Right forelimb (tissue), 1 donor: ENCODE data around the gene SH3BP4.
A peak's percentile ranks its signal among the peaks of the same experiment; 100 is the strongest.

Experiments used
- DNase-seq: peaks from one replicate; pipeline ENCODE4 v3.0.0-alpha.2; 2018

SH3BP4 gene

GRCh38 chr2:235063471-235063961 is 111.7 kb downstream of the SH3BP4 start:
- no peak for DNase-seq

GRCh38 chr2:235064976-235065375 is 113.2 kb downstream of the SH3BP4 start:
- DNase-seq, result no peak

- DNase-seq, result no peak
These were observed 114.7 kb downstream of the SH3BP4 start for GRCh38 chr2:235066490-235066889.

- no peak for DNase-seq
These were observed 115.1 kb downstream of the SH3BP4 start for GRCh38 chr2:235066895-235067294.

GRCh38 chr2:235068701-235069100 is 116.9 kb downstream of the SH3BP4 start:
- DNase-seq, result no peak

GRCh38 chr2:235070063-235070706 is 118.4 kb downstream of the SH3BP4 start:
- no peak for DNase-seq

GRCh38 chr2:235073868-235074413 is 122.1 kb downstream of the SH3BP4 start:
- no peak for DNase-seq

- no peak for DNase-seq
These were observed 125.2 kb downstream of the SH3BP4 start for GRCh38 chr2:235077046-235077445.

- DNase-seq, result no peak
These were observed 126.4 kb downstream of the SH3BP4 start for GRCh38 chr2:235078182-235078581.

GRCh38 chr2:235078914-235079472 is 127.2 kb downstream of the SH3BP4 start:
- DNase-seq, result no peak

GRCh38 chr2:235080101-235080500 is 128.3 kb downstream of the SH3BP4 start:
- DNase-seq, result no peak

- DNase-seq, result no peak
These were observed 130.9 kb downstream of the SH3BP4 start for GRCh38 chr2:235082578-235083338.

- DNase-seq, result no peak
These were observed 132.0 kb downstream of the SH3BP4 start for GRCh38 chr2:235083822-235084221.

GRCh38 chr2:235084424-235084823 is 132.6 kb downstream of the SH3BP4 start:
- DNase-seq, result no peak

GRCh38 chr2:235085476-235085875 is 133.7 kb downstream of the SH3BP4 start:
- DNase-seq, result no peak

- no peak for DNase-seq
These were observed 134.8 kb downstream of the SH3BP4 start for GRCh38 chr2:235086481-235087184.

- peak; percentile 78 for DNase-seq
These were observed 136.1 kb downstream of the SH3BP4 start for GRCh38 chr2:235087832-235088495.

- DNase-seq, result no peak
These were observed 136.7 kb downstream of the SH3BP4 start for GRCh38 chr2:235088496-235088921.

GRCh38 chr2:235091421-235091820 is 139.6 kb downstream of the SH3BP4 start:
- no peak for DNase-seq

- no peak for DNase-seq
These were observed 140.2 kb downstream of the SH3BP4 start for GRCh38 chr2:235091983-235092382.

- no peak for DNase-seq
These were observed 140.8 kb downstream of the SH3BP4 start for GRCh38 chr2:235092433-235093223.

GRCh38 chr2:235094457-235094856 is 142.6 kb downstream of the SH3BP4 start:
- DNase-seq, result no peak
